OCI-LY7 (cell line): ENCODE data around the gene SUPT3H.

Source experiments
- EZH2phosphoT487 ChIP-seq: fragments of 200-600 bp; sonication (generic); IDR thresholded peaks from 2 replicates; pipeline ENCODE4 v1.6.1; 2018; ENCODE audit warnings: low read depth, borderline replicate concordance, mild to moderate bottlenecking, mixed run types, antibody characterized with exemption, low read length, moderate library complexity, mixed read lengths
- TF ChIP-seq, protein P1 (sequence below): fragments of 200-600 bp; sonication (generic); conservative IDR thresholded peaks from 2 replicates; pipeline ENCODE4 v1.5.1; 2014; ENCODE audit warnings: mild to moderate bottlenecking, antibody characterized with exemption, low read length, moderate library complexity, mixed read lengths

DNA sequence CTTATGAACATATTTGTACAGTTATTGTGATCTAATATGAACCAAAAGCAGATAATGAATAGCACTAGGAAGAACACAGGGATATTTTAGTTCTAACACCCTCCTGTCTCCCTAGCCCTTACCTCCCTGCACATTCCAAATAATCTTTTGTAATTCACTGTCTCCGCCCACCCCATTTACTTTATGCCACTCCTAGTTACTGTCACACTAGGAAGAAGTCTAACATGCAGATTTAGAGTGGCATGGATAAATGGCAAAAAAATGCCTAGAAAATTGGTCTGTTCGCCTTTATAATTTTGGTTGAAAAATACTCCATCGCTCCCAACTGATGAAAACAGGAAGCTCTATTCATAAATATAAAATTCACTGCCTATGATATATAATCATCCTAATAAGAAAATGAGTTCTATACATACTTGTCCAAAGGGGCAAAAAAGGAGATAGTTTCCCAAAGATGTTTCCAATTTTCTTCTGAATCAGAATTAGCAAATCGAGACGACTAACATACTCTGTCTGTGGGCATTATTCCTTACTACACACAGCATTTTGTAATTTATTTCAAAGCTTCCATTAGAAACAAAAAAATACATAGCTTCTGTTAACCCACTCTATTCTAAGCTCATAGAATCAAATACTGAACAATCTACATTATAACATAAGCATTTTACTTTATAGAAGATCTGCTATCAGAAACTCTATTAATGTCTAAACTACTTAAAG, 50.9 kb downstream of the SUPT3H start:
- TF ChIP-seq, protein P1, sequence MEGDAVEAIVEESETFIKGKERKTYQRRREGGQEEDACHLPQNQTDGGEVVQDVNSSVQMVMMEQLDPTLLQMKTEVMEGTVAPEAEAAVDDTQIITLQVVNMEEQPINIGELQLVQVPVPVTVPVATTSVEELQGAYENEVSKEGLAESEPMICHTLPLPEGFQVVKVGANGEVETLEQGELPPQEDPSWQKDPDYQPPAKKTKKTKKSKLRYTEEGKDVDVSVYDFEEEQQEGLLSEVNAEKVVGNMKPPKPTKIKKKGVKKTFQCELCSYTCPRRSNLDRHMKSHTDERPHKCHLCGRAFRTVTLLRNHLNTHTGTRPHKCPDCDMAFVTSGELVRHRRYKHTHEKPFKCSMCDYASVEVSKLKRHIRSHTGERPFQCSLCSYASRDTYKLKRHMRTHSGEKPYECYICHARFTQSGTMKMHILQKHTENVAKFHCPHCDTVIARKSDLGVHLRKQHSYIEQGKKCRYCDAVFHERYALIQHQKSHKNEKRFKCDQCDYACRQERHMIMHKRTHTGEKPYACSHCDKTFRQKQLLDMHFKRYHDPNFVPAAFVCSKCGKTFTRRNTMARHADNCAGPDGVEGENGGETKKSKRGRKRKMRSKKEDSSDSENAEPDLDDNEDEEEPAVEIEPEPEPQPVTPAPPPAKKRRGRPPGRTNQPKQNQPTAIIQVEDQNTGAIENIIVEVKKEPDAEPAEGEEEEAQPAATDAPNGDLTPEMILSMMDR, result no peak
- TF ChIP-seq EZH2phosphoT487, result no peak
